ENCODE results near the gene C10orf71.

Gene C10orf71

GRCh38 chr10:49313501-49314070, 14.6 kb downstream of the C10orf71 start:
- H3K27me3 ChIP-seq: no peaks in the 10 kb centered on the region
- intact Hi-C loops (cut with DNase I; ENCODE audit: low total_unique reads): no loop called here
- no peak overlapping the region for H3K27ac ChIP-seq
- no peaks in the 10 kb centered on the region for H3K36me3 ChIP-seq
- no peak for DNase-seq
- no peaks in the 10 kb centered on the region for H3K4me1 ChIP-seq
- no peak overlapping the region for H3K4me3 ChIP-seq
- no peaks in the 10 kb centered on the region for H3K9me3 ChIP-seq
- TF ChIP-seq CTCF (IDR thresholded peaks at IDR 0.05): no peak

- H3K4me1 ChIP-seq: no peaks in the 10 kb centered on the region
- no peak overlapping the region for H3K4me3 ChIP-seq
- H3K36me3 ChIP-seq: no peaks in the 10 kb centered on the region
- no peak overlapping the region for H3K27ac ChIP-seq
- intact Hi-C loops (cut with DNase I; ENCODE audit: low total_unique reads): no loop called here
- no peak for DNase-seq
- no peak for TF ChIP-seq CTCF (IDR thresholded peaks at IDR 0.05)
- H3K27me3 ChIP-seq: no peaks in the 10 kb centered on the region
- no peaks in the 10 kb centered on the region for H3K9me3 ChIP-seq
These were observed 15.8 kb downstream of the C10orf71 start for GRCh38 chr10:49314806-49315205.

GRCh38 chr10:49318028-49318427, 19.1 kb downstream of the C10orf71 start:
- Histone ChIP-seq H3K27me3 (no peaks in the 10 kb centered on the region), H3K36me3 (no peaks in the 10 kb centered on the region), H3K4me3 (no peak overlapping the region), H3K9me3 (no peaks in the 10 kb centered on the region), H3K27ac (no peak overlapping the region), H3K4me1 (no peaks in the 10 kb centered on the region)
- no peak for DNase-seq
- intact Hi-C loops (cut with DNase I; ENCODE audit: low total_unique reads): no loop called here
- TF ChIP-seq CTCF (IDR thresholded peaks at IDR 0.05): no peak

GRCh38 chr10:49318755-49319154, 19.8 kb downstream of the C10orf71 start:
- Histone ChIP-seq H3K9me3 (no peaks in the 10 kb centered on the region), H3K27ac (no peak overlapping the region), H3K27me3 (no peaks in the 10 kb centered on the region), H3K36me3 (no peaks in the 10 kb centered on the region), H3K4me3 (no peak overlapping the region), H3K4me1 (no peaks in the 10 kb centered on the region)
- TF ChIP-seq CTCF (IDR thresholded peaks at IDR 0.05): no peak
- intact Hi-C loops (cut with DNase I; ENCODE audit: low total_unique reads): no loop called here
- DNase-seq: no peak

GRCh38 chr10:49319206-49319605, 20.2 kb downstream of the C10orf71 start:
- DNase-seq: no peak
- intact Hi-C loops (cut with DNase I; ENCODE audit: low total_unique reads): no loop called here
- Histone ChIP-seq H3K36me3 (no peaks in the 10 kb centered on the region), H3K4me3 (no peak overlapping the region), H3K4me1 (no peaks in the 10 kb centered on the region), H3K9me3 (no peaks in the 10 kb centered on the region), H3K27ac (no peak overlapping the region), H3K27me3 (no peaks in the 10 kb centered on the region)
- TF ChIP-seq CTCF (IDR thresholded peaks at IDR 0.05): no peak

GRCh38 chr10:49320191-49320590, 21.2 kb downstream of the C10orf71 start:
- no peak for DNase-seq
- intact Hi-C loops (cut with DNase I; ENCODE audit: low total_unique reads): no loop called here
- TF ChIP-seq CTCF (IDR thresholded peaks at IDR 0.05): no peak
- H3K4me3 ChIP-seq: no peak overlapping the region
- H3K27me3 ChIP-seq: no peaks in the 10 kb centered on the region
- no peaks in the 10 kb centered on the region for H3K9me3 ChIP-seq
- no peaks in the 10 kb centered on the region for H3K36me3 ChIP-seq
- no peak overlapping the region for H3K27ac ChIP-seq
- no peaks in the 10 kb centered on the region for H3K4me1 ChIP-seq

All from tibial artery (tissue), 4 donors.